A673 (cell line): ENCODE results near the gene KCNG1. TPM values are rescaled to one million over a fixed set of nuclear protein-coding genes. Genes with fewer than 3 reads are reported as not detected.

Experiments used
- BruUV-seq: library from RNA; stranded (reverse); fragments of 400-500 nt; replicated peaks from 2 replicates; lab custom pipeline; 2021; lab: Mats Ljungman, UMichigan
- CTCF ChIA-PET: fragments of 300-600 bp; sonication (Branson Sonifier 250); formaldehyde crosslinking; loops from one replicate; lab custom pipeline; 2022; ENCODE audit warnings: antibody characterized with exemption; lab: Charles Lee
- POLR2A ChIA-PET: fragments of 300-600 bp; sonication (Branson Sonifier 250); formaldehyde crosslinking; loops from one replicate; lab custom pipeline; 2022; ENCODE audit warnings: antibody characterized with exemption; ENCODE audit not compliant: low non-redundant PET; lab: Charles Lee
- DNase-seq: peaks from one replicate; pipeline ENCODE4 v3.0.0-alpha.2; 2015; ENCODE audit warnings: low spot score
- H3K27ac ChIP-seq: fragments of 200-600 bp; sonication (generic); 2 replicates; pipeline ENCODE4 v1.5.1; 2016; ENCODE audit warnings: mixed run types, low read depth, mild to moderate bottlenecking, mixed read lengths, antibody characterized with exemption, low read length; ENCODE audit not compliant: poor library complexity, severe bottlenecking
- H3K27me3 ChIP-seq: fragments of 200-600 bp; sonication (generic); replicated peaks from 2 replicates; pipeline ENCODE4 v1.6.1; 2017; ENCODE audit warnings: mixed run types, low read depth, mild to moderate bottlenecking, mixed read lengths, antibody characterized with exemption, low read length; ENCODE audit not compliant: insufficient read depth, poor library complexity
- H3K36me3 ChIP-seq: fragments of 200-600 bp; sonication (generic); 2 replicates; pipeline ENCODE4 v1.6.1; 2016; ENCODE audit warnings: mixed run types, mild to moderate bottlenecking, mixed read lengths, antibody characterized with exemption, low read length; ENCODE audit not compliant: insufficient read depth, poor library complexity, severe bottlenecking
- H3K4me1 ChIP-seq: fragments of 200-600 bp; sonication (generic); 2 replicates; pipeline ENCODE4 v1.6.1; 2017; ENCODE audit warnings: mixed run types, mild to moderate bottlenecking, mixed read lengths, antibody characterized with exemption, low read length; ENCODE audit not compliant: insufficient read depth, poor library complexity, severe bottlenecking
- H3K4me3 ChIP-seq: fragments of 200-600 bp; sonication (generic); 2 replicates; pipeline ENCODE4 v1.5.1; 2016; ENCODE audit warnings: low read depth, mixed run types, mild to moderate bottlenecking, mixed read lengths, low read length; ENCODE audit not compliant: poor library complexity, severe bottlenecking
- H3K9me3 ChIP-seq: fragments of 200-600 bp; sonication (generic); 2 replicates; pipeline ENCODE4 v1.6.1; 2016; ENCODE audit warnings: mixed run types, low read depth, mild to moderate bottlenecking, mixed read lengths, antibody characterized with exemption, low read length; ENCODE audit not compliant: poor library complexity, severe bottlenecking
- EZH2 ChIP-seq: fragments of 200-600 bp; sonication (generic); IDR thresholded peaks from 2 replicates; pipeline ENCODE4 v1.6.1; 2017; ENCODE audit warnings: borderline replicate concordance, low read depth, mild to moderate bottlenecking, mixed read lengths, antibody characterized with exemption, low read length; ENCODE audit not compliant: poor library complexity, severe bottlenecking
- intact Hi-C: fragments of 100-400 bp; cut with micrococcal nuclease; formaldehyde crosslinking; loops from one replicate; pipeline ENCODE4 v1.10.0; 2022; ENCODE audit not compliant: unreplicated experiment
- total RNA-seq: library from RNA; stranded (reverse); gene quantifications from 2 replicates; pipeline ENCODE4 v1.2.3, GENCODE V29; 2021
- TF ChIP-seq, protein P1 (sequence below): fragments of 300-800, 200-600 bp; sonication (generic); conservative IDR thresholded peaks from 2 replicates; pipeline ENCODE4 v1.5.1; 2017; ENCODE audit warnings: low read depth, mild to moderate bottlenecking, antibody characterized with exemption, low read length, moderate library complexity, mixed read lengths

The KCNG1 gene
- total RNA-seq, 1 experiment from 2014 or later: 19.6 TPM

DNA sequence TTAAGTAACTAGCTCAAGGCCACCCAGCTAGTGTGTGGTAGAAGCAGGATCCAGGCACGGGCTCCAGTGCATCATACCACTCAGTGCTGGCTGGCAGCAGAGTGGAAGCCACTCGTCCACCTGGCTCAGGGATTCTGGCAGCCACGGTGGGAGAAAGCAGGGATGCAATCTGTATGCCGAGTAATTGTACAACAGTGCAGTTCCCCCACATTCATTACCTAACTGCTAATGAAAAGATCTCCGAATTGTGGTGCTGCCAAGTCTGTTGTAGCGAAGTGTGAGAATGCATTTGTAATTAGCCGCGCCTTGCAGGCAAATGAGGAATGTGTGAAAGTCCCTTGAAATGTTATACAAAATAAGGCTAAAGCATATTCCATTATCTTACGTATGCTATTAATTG, 29.0 kb downstream of the KCNG1 start:
- no peak overlapping the region for H3K4me3 ChIP-seq
- no peaks in the 10 kb centered on the region for H3K4me1 ChIP-seq
- ChIA-PET POLR2A (no interaction called here), CTCF (interaction anchor here (0.8 to 2.0 kb wide), 3 partner anchors 21 to 324 kb away, joined by 3 to 8 read pairs (median 4); no protein-coding TSS in a partner anchor)
- H3K9me3 ChIP-seq: no peaks in the 10 kb centered on the region
- no peak for TF ChIP-seq EZH2
- TF ChIP-seq, protein P1, sequence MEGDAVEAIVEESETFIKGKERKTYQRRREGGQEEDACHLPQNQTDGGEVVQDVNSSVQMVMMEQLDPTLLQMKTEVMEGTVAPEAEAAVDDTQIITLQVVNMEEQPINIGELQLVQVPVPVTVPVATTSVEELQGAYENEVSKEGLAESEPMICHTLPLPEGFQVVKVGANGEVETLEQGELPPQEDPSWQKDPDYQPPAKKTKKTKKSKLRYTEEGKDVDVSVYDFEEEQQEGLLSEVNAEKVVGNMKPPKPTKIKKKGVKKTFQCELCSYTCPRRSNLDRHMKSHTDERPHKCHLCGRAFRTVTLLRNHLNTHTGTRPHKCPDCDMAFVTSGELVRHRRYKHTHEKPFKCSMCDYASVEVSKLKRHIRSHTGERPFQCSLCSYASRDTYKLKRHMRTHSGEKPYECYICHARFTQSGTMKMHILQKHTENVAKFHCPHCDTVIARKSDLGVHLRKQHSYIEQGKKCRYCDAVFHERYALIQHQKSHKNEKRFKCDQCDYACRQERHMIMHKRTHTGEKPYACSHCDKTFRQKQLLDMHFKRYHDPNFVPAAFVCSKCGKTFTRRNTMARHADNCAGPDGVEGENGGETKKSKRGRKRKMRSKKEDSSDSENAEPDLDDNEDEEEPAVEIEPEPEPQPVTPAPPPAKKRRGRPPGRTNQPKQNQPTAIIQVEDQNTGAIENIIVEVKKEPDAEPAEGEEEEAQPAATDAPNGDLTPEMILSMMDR: no peak
- intact Hi-C loops: no loop called here
- BruUV-seq: no TSS peak
- no peaks in the 10 kb centered on the region for H3K27me3 ChIP-seq
- H3K36me3 ChIP-seq: no peaks in the 10 kb centered on the region
- no peak for DNase-seq
- no peak overlapping the region for H3K27ac ChIP-seq

DNA sequence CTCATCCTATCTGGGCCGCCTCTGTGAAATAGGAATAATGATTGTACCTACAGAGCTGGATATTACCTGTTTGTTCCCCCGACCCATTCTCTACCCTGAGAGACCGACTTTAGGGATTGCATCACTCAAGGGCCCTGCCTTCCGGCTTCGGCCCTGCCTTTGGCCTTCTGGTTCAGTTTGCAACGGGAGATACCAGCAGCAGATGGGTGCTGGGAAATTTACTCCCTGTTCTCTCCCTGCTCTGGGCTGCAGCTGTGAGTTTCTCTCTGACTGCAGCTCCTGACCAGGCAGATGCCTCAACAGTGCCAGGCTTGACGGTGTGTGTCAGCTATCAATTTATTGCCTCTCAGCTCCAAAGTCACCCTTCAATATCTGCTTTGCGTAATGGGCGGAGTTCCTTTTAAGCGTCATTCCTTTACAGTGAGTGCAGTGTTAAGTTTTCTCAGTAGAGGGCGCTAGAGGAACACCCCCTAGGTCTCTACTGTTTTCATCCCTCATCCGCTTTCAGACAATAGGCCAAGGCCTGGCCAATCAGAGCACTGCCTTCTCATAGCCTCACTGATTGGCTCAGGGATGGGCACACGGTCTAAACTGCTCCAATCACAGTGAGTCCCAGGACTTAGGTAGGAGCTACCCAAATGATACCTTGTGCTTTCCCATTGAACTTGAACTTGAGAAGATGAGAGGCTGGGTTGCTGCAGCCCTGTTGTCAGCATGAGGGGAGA, 30.0 kb downstream of the KCNG1 start:
- no peak for TF ChIP-seq EZH2
- TF ChIP-seq, protein P1: peak; percentile 93
- Histone ChIP-seq H3K27me3 (no peaks in the 10 kb centered on the region), H3K4me3 (no peak overlapping the region), H3K4me1 (no peaks in the 10 kb centered on the region), H3K27ac (no peak overlapping the region), H3K36me3 (no peaks in the 10 kb centered on the region), H3K9me3 (no peaks in the 10 kb centered on the region)
- ChIA-PET POLR2A (no interaction called here), CTCF (interaction anchor here (0.5 to 2.0 kb wide), 16 partner anchors 11 to 836 kb away, joined by 3 to 8 read pairs (median 3); no protein-coding TSS in a partner anchor)
- DNase-seq: peak; percentile 96
- BruUV-seq: no TSS peak
- intact Hi-C loops: no loop called here

DNA sequence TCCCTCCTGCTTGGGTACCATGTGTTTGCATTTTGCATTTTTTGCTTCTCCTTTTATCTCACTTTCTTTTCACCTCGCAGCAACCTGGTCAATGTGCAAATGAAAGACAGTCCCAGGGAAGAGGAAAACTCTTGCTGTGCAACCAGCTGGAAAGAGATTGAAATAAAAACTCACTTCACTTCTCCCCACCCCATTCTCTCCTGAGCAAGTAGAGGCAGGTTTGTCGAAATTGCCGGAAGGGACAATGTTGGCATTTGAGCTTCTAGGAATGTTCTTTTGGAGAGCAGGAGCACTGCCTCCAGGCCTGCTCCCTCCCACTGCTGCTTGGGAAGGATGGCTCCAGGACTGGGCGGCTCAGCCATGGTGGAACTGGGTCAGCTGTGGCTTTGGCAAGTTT, 30.6 kb downstream of the KCNG1 start:
- ChIA-PET CTCF (interaction anchor here (0.6 to 1.5 kb wide), 8 partner anchors 11 to 902 kb away, joined by 3 to 8 read pairs (median 3); no protein-coding TSS in a partner anchor), POLR2A (no interaction called here)
- TF ChIP-seq, protein P1: no peak
- TF ChIP-seq EZH2: no peak
- H3K27ac ChIP-seq: no peak overlapping the region
- BruUV-seq: no TSS peak
- no peak overlapping the region for H3K4me3 ChIP-seq
- H3K27me3 ChIP-seq: no peaks in the 10 kb centered on the region
- no peaks in the 10 kb centered on the region for H3K9me3 ChIP-seq
- no peaks in the 10 kb centered on the region for H3K36me3 ChIP-seq
- DNase-seq: no peak
- intact Hi-C loops: no loop called here
- no peaks in the 10 kb centered on the region for H3K4me1 ChIP-seq
